Panc1 (cell line): ENCODE data around the gene TWIST2. TPM values are rescaled to one million over a fixed set of nuclear protein-coding genes. Genes with fewer than 3 reads are reported as not detected.

Experiments
- ATAC-seq: fragments of 200-7000 bp; cut with Tn5 transposase; 2 replicates; pipeline ENCODE4 v1.9.1; 2020; ENCODE audit warnings: mild to moderate bottlenecking, moderate library complexity
- BruUV-seq: library from RNA; stranded (reverse); fragments of 400-500 nt; replicated peaks from 2 replicates; lab custom pipeline; 2021; lab: Mats Ljungman, UMichigan
- CTCF ChIA-PET: fragments of 300-600 bp; sonication (Branson Sonifier 250); formaldehyde crosslinking; loops from one replicate; lab custom pipeline; 2022; ENCODE audit warnings: antibody characterized with exemption; lab: Charles Lee
- POLR2A ChIA-PET: fragments of 300-600 bp; sonication (Branson Sonifier 250); formaldehyde crosslinking; loops from one replicate; lab custom pipeline; 2022; ENCODE audit warnings: antibody characterized with exemption; lab: Charles Lee
- DNase-seq: peaks from one replicate; pipeline ENCODE4 v3.0.0-alpha.2; 2010; ENCODE audit warnings: low read depth, low spot score
- H3K27ac ChIP-seq: 2 replicates; pipeline ENCODE4 v1.5.1; 2011; ENCODE audit warnings: mild to moderate bottlenecking, low read length, inconsistent platforms
- H3K27me3 ChIP-seq: fragments of 200-500 bp; sonication (Bioruptor generic); 2 replicates; pipeline ENCODE4 v1.6.0; 2014; ENCODE audit warnings: low read length, inconsistent platforms; ENCODE audit not compliant: control insufficient read depth, insufficient read depth
- H3K36me3 ChIP-seq: fragments of 200-500 bp; sonication (Bioruptor generic); 2 replicates; pipeline ENCODE4 v1.5.1; 2014; ENCODE audit warnings: inconsistent platforms, mild to moderate bottlenecking, low read length, moderate library complexity; ENCODE audit not compliant: control insufficient read depth, insufficient read depth
- H3K4me1 ChIP-seq: 2 replicates; pipeline ENCODE4 v1.5.1; 2011; ENCODE audit warnings: inconsistent platforms, mild to moderate bottlenecking, low read length, moderate library complexity; ENCODE audit not compliant: control insufficient read depth, insufficient read depth
- H3K4me3 ChIP-seq, 2 experiments: 2 replicates each; pipeline ENCODE4 v1.5.1; 2011 to 2012; ENCODE audit warnings: low read depth in 2 of 2, low read length in 2 of 2, mild to moderate bottlenecking in 2 of 2, inconsistent platforms in 1 of 2, moderate library complexity in 1 of 2
- H3K9me3 ChIP-seq: fragments of 200-500 bp; sonication (Bioruptor generic); 2 replicates; pipeline ENCODE4 v1.5.1; 2014; ENCODE audit warnings: low read depth, mild to moderate bottlenecking, inconsistent platforms, low read length, moderate library complexity; ENCODE audit not compliant: control insufficient read depth, insufficient read depth
- POLR2AphosphoS5 ChIP-seq: IDR thresholded peaks from 2 replicates; pipeline ENCODE4 v1.6.1; 2012; ENCODE audit warnings: mild to moderate bottlenecking, low read depth, low read length, moderate library complexity
- SIN3A ChIP-seq: IDR thresholded peaks from 2 replicates; pipeline ENCODE4 v1.6.1; 2012; ENCODE audit warnings: low read depth, mild to moderate bottlenecking, low read length, moderate library complexity, borderline replicate concordance; ENCODE audit not compliant: insufficient read depth
- TCF7L2 ChIP-seq: IDR thresholded peaks from 2 replicates; pipeline ENCODE4 v1.6.1; 2011; ENCODE audit warnings: mild to moderate bottlenecking, low read depth, low read length, inconsistent platforms
- in situ Hi-C: cut with HindIII; loops from 2 replicates; pipeline ENCODE4 v1.10.0; 2016; ENCODE audit warnings: low sequenced_read_pairs, low pct_unique_long_range_greater_than_20kb
- intact Hi-C: fragments of 100-400 bp; cut with micrococcal nuclease; formaldehyde crosslinking; loops from one replicate; pipeline ENCODE4 v1.10.0; 2022; ENCODE audit not compliant: unreplicated experiment
- total RNA-seq: library from RNA; stranded (reverse); gene quantifications from one replicate; pipeline ENCODE4 v1.2.1, GENCODE V29; 2021; ENCODE audit not compliant: unreplicated experiment
- TF ChIP-seq, protein P1 (sequence below), 2 experiments: IDR thresholded peaks; 2 replicates each; pipeline ENCODE4 v1.6.1; 2011 to 2012; ENCODE audit warnings: low read depth in 2 of 2, control low read depth in 1 of 2, low read length in 1 of 2, mild to moderate bottlenecking in 1 of 2, moderate library complexity in 1 of 2; ENCODE audit not compliant: insufficient read depth in 1 of 2
- TF ChIP-seq, protein P2 (sequence below): fragments of 450-650 bp; IDR thresholded peaks from 2 replicates; pipeline ENCODE4 v1.5.1; 2017; ENCODE audit warnings: mild to moderate bottlenecking

The TWIST2 gene
- total RNA-seq, 1 experiment from 2014 or later = 4.2 TPM

DNA sequence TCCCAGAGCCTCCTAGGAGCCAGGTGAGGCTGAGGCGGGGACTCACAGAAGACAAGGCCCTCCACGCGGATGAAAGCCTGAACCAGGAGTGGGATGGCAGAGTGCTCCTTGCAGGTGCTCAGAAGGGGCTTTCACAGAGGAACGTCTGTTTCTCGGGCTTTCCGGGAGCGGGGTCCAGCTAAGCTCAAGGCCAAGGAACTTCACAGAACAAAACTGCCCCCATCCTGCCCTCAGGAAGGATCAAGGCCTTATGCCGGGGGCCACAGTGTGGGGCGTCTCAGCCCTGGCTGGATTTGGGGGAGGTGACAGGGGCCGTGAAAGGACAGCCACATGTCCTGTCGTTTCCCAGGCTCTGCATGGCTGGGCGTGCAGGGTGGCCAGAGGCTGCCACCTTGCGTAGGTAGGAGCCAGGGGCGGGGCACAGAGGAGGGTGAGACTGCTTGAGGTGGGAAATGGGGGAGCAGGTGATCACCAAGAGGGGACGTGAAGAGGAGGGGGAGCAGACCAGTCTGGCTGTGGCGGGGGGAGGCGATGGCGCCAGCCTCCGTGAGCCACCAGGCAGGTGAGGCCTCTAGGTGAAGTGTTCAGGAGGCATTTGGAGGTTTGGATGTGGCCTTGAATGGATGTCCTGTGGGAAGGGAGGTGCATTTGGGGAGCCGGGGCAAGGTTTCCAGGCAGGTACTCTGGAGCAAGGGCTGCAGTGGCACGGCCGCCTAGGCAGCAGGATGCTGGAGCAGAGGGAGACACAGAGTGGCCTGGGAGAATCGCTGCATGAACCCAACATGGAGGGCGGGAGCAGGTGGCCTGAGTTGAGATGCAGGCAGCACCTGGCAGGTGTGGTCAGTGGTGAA is 79.1 kb downstream of the TWIST2 start:
- no peaks in the 10 kb centered on the region for H3K9me3 ChIP-seq
- H3K36me3 ChIP-seq = no peaks in the 10 kb centered on the region
- DNase-seq (no peak), ATAC-seq (no peak)
- intact Hi-C loops = no loop called here
- TF ChIP-seq POLR2AphosphoS5 (no peak), SIN3A (no peak), TCF7L2 (no peak)
- TF ChIP-seq, protein P1, sequence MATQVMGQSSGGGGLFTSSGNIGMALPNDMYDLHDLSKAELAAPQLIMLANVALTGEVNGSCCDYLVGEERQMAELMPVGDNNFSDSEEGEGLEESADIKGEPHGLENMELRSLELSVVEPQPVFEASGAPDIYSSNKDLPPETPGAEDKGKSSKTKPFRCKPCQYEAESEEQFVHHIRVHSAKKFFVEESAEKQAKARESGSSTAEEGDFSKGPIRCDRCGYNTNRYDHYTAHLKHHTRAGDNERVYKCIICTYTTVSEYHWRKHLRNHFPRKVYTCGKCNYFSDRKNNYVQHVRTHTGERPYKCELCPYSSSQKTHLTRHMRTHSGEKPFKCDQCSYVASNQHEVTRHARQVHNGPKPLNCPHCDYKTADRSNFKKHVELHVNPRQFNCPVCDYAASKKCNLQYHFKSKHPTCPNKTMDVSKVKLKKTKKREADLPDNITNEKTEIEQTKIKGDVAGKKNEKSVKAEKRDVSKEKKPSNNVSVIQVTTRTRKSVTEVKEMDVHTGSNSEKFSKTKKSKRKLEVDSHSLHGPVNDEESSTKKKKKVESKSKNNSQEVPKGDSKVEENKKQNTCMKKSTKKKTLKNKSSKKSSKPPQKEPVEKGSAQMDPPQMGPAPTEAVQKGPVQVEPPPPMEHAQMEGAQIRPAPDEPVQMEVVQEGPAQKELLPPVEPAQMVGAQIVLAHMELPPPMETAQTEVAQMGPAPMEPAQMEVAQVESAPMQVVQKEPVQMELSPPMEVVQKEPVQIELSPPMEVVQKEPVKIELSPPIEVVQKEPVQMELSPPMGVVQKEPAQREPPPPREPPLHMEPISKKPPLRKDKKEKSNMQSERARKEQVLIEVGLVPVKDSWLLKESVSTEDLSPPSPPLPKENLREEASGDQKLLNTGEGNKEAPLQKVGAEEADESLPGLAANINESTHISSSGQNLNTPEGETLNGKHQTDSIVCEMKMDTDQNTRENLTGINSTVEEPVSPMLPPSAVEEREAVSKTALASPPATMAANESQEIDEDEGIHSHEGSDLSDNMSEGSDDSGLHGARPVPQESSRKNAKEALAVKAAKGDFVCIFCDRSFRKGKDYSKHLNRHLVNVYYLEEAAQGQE (IDR thresholded peaks at IDR 0.05; ENCODE audit: insufficient read depth in 1 of 2, low read depth in 2 of 2, low read length in 1 of 2) = no peak
- TF ChIP-seq, protein P2, sequence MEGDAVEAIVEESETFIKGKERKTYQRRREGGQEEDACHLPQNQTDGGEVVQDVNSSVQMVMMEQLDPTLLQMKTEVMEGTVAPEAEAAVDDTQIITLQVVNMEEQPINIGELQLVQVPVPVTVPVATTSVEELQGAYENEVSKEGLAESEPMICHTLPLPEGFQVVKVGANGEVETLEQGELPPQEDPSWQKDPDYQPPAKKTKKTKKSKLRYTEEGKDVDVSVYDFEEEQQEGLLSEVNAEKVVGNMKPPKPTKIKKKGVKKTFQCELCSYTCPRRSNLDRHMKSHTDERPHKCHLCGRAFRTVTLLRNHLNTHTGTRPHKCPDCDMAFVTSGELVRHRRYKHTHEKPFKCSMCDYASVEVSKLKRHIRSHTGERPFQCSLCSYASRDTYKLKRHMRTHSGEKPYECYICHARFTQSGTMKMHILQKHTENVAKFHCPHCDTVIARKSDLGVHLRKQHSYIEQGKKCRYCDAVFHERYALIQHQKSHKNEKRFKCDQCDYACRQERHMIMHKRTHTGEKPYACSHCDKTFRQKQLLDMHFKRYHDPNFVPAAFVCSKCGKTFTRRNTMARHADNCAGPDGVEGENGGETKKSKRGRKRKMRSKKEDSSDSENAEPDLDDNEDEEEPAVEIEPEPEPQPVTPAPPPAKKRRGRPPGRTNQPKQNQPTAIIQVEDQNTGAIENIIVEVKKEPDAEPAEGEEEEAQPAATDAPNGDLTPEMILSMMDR = no peak
- H3K27ac ChIP-seq = no peak overlapping the region
- in situ Hi-C loops = no loop called here
- H3K4me1 ChIP-seq = no peaks in the 10 kb centered on the region; the same call in 1 of the 2 replicates
- no peak overlapping the region for H3K4me3 ChIP-seq
- POLR2A ChIA-PET = no interaction called here
- BruUV-seq = no TSS peak
- CTCF ChIA-PET = interaction anchor here (0.7 kb wide), 1 partner anchor 180 kb away, joined by 3 read pairs; no protein-coding TSS in a partner anchor
- no peaks in the 10 kb centered on the region for H3K27me3 ChIP-seq

DNA sequence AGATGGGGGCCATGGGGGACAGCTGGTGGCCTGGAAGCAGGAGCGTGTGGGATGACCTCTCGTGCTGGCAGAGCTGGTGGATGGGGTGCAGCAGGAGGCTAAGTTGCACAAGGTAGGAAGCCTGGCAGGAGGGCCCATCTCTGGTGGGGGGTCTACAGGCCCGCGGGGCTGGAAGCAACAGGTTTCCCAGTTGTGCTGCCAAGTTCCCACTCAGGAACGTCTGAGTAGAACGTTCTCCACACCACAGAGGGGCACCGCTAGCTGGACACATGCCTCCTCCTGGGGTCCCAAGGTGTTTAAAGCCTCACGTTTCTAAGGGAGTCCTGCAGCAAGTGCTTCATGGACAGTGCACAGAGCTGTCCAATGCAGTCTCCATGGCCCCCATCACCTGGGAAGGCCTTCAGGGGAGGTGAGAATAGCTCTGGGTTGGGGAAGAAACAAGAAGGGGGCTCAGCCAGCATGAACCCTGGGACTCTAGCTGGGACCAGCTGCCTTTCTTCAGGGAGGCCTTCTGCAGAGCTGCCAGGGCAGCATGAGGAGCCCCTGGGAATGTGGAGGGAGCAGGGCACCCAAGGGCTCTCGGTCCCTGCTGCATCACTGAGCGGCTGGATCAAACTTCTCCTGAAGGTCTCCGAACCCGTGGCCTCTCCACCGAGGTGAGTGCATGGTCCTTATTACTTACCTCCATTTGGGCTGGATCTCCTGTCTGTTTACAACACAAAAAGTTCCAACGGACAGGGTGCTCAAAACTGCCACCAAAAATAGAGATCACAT is 80.0 kb downstream of the TWIST2 start:
- DNase-seq (no peak), ATAC-seq (no peak)
- H3K27ac ChIP-seq = no peak overlapping the region
- no peaks in the 10 kb centered on the region for H3K36me3 ChIP-seq
- intact Hi-C loops (no loop called here), in situ Hi-C loops (no loop called here)
- ChIA-PET CTCF (no interaction called here), POLR2A (no interaction called here)
- BruUV-seq = no TSS peak
- no peaks in the 10 kb centered on the region for H3K9me3 ChIP-seq
- no peaks in the 10 kb centered on the region; the same call in 1 of the 2 replicates for H3K4me1 ChIP-seq
- TF ChIP-seq TCF7L2 (no peak), SIN3A (no peak), POLR2AphosphoS5 (no peak)
- TF ChIP-seq, protein P1 (IDR thresholded peaks at IDR 0.05; ENCODE audit: insufficient read depth in 1 of 2, low read depth in 2 of 2, low read length in 1 of 2) = no peak
- TF ChIP-seq, protein P2 = no peak
- H3K4me3 ChIP-seq = no peak overlapping the region
- 0 out of 2 replicates have a peak, but pooled peaks cover 2% of the 10 kb centered on the region for H3K27me3 ChIP-seq
